Amniotic epithelial cell (primary cell): ENCODE data around the gene LAMTOR2.
"Not testable (repeated sequence)": the region's sequence is repeated elsewhere in the genome, so short reads cannot be mapped to it uniquely, and the experiment has no call there.

Experiments used
- DNase-seq: peaks from one replicate; pipeline ENCODE4 v3.0.0-alpha.2; 2010; ENCODE audit warnings: low read depth

Gene LAMTOR2

DNA sequence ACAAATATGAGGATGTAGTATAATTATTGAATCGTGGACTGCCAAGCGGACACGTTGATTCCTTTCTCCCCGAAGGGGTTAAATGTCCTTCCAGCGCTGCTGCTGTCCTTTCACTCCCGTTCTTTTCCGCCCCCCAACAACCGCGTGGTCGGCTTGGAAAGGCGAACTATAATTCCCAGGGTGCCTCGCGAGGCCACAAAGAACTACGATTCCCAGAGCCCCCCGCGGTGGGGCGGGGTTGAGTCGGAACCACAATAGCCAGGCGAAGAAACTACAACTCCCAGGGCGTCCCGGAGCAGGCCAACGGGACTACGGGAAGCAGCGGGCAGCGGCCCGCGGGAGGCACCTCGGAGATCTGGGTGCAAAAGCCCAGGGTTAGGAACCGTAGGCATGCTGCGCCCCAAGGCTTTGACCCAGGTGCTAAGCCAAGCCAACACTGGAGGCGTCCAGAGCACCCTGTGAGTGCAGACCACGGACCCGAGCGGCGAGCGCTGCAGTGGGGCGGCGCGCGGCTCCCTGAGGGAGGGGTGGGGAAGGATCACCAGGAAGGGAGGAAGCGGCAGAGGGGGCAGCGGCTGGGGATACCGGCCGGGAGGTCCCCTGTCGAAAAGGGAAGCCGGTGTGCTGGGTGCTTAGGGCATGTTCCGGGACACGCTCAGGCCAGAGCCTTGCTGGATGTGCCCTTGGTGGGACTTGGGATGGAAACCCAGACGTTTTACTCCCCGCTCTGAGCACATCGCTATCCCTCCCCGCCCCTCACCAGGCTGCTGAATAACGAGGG is at the start of gene LAMTOR2:
LAMTOR2 (plus strand) TSS at position 283 of the 781 bp plus-strand sequence; CDS start at position 391, 108 bp downstream.
- DNase-seq = peak; percentile 94

DNA sequence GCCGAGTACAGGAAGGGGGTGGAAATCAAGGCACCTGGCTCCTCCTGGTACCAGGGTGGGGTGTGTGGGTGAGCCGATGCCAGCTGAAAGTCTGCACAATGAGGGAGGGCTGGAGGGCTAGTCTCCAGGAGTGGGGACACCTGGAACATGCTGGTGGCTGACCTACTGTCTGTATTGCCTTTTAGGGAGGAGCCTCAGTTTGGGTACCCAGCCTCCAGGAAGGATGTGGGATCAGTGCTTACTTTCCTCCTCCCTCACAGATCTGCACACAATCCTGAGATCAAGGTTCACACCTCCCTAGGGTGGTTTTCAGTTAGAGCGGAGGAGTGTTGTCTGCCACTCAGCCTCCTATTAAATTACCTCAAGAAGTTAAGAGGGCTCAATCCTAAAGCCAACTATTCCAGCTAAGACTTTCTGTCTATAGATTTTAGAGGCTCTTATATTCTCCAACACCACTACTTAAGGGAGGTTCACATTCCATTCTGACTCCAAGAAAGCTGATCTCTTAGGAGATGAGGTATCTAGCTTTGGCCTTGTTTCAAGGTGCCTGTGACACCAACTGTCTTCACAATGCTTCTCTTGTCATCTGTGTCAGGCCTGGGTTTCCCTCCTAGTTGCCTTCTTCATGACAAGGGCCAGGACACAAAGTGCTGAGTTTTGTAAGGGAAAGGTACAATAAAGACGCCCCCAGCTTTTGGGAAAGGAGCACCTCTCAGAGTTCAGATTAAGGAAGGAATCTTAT is 49.6 kb upstream of the LAMTOR2 start:
- DNase-seq = no peak

DNA sequence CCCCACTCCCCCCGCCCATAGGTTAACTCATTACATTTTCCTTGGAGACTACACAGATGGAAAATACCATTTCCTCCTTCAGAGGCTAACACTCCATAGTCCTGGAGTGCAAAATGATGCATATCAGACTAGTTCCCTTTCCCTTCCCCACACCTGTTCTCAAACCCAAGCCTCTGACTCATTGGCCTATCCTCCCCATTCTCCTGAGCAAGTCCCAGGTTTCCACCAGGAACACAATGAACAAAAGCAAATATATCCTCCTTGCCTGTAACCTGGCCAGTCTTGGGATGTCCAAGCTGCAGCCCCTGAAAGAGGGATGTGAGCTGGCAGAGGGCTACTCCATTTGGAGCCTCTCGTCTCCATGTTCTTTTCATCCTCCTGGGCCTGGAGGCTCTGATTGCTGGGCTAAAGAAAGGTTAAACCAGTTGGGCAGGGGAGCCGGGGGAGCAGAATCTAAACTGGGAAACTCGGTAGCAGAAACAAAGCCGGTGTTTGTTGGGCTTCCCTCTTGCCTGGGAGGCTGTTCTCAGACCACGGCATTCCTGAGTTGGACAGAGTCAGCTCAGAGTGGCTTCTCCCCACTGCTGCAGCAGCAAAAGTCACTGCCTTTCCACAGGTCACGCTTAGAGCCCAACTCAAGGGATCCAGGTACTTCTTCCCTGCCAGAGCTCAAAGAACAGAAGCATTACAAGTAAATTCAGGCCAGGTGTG is 47.8 kb upstream of the LAMTOR2 start:
- no peak for DNase-seq

DNA sequence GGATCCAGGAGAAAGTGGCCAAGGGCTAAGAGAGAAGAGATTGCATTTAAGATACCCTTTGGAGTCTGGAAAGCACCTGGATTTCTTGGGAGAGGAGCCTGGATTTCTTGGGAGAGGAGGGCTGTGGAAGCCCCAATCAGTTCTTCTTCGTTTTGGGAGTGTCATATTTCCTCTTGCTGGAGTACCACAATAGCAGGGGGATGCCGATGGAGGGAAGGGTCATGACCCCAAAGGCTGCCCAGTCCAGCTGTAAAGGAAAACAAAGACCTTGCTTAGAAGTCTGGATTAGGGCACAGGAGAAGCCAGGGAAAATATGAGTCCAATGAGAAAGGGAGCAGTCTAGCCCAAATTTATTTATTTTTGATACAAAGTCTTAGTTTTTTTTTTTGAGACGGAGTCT is 45.2 kb upstream of the LAMTOR2 start:
- no peak for DNase-seq

DNA sequence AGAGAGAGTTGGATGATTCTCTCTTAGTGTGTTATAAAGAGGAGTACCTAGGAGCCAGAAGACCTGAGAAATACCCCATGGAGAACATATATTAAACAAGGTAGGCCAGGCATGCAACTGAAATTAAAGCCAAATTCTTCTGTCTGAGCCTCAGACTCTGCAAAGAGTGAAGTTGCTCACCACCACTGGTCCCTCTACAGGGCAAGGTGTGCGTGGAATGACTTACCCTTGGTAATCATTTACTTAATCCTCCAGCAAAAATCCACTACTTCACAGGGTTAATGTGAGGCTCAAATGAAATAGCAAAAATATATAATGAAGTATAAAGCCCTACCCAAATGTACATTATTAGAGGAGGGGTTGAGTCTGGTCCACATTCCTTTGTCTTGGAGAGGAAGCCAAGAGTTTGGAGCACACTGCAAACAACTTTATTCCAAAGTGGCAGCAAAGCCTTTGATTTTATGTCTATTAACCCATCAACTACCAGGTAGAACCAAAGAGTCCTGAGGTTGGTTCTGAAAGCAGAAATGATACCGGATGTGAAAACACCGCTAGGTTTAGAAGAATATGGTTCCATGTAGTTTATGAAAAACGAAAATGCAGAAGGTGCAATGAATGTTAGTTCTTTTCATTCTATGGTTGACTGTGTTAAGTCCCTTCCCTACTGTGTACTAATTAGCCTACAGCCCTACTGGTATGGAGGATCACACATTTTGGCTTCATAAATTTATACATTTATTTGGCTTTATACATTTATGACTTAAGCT is 42.3 kb upstream of the LAMTOR2 start:
- DNase-seq = no peak

DNA sequence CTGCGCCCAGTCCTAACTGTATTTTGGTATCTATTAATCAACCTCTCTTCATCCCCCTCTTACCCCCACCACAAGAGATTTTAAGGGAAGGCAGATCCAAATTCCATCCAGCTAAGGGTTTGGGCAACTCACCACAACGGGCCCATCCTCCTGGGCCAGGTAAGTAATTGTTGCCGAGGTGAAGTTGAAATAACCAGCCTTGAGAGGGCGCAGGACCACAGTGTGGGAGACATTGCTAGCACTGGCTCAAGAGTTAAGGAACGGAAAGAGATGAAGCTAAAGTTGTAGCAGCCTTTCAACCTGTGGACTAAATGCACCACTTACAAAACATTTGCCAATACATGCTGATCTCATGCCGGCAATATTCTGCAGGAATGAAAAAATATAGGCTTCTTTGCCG is 39.8 kb upstream of the LAMTOR2 start:
- no peak for DNase-seq

DNA sequence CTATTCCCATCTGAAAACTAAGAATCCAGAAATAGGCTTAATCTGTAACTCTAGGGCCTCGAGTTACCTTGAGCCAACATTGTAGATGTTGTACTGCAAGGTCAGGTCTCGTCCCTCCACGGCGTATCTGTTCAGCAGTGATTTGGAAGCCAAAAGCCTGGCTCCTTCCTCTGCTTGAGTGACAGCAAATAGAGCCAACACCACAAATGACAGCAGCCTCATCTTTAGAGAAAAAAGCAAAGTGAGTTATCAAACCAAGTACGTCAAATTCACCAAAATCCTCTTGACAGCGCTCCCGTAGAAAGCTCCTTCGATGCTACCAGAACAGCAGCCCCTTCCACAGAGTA is 34.7 kb upstream of the LAMTOR2 start:
- DNase-seq = no peak

DNA sequence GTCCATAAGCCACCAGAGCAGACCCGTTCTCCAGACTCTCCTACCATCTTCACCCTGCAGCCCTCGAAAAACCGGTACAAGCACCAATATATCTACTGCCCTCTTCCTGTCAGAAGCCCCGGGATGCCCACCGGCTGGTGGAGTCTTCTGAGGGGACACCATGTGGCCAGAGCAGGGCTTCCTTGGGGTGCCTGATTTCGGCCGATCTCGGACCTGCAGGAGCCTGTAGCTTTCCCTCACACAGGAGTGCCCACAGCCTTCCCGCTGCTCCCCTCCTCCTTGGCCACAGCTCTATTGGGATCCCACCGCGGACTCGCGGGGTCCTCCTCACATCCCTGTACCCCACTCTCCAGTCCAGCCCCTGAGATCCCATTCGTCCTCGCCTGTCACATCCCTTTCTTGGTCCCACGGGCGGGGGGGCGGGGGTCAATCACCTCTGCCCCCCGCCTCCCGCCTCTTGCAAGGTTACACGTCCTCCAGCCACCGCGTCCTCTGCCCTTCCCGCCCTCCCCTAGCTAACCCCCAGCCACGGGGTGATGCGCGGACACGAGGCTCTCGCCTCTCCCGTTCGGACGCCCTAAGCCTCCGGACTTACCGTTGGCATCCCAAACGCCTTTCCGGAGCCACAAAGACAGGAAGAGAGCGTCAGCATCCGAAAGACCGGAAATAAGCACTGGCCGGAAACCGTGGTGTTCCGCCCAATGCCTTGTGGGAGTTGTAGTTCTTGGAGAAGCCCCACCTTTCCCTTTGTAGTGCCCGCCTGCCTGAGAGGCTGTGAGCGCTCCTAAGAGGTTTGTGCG is 34.1 kb upstream of the LAMTOR2 start, which contains the start of gene SSR2:
SSR2 (minus strand) TSS at position 659 of the 800 bp plus-strand sequence. CDS start 784 bp downstream, outside the sequence.
- DNase-seq = peak; percentile 92

DNA sequence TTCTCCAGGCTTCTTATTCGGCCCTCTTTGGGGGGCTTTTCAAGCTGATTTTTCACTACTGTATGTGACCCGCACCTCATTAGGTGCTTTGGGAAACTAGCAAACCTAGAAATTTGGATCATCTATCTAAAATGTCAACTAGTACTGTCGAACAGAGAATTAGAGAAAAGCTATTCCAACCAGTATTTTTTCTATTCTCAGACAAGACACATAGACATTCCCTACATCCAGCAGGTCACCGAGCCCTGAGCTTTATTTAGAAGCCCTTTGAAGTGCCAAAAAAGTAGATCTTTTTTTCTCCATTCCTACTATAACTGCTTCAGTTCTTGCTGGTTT is 33.5 kb upstream of the LAMTOR2 start:
- no peak for DNase-seq

DNA sequence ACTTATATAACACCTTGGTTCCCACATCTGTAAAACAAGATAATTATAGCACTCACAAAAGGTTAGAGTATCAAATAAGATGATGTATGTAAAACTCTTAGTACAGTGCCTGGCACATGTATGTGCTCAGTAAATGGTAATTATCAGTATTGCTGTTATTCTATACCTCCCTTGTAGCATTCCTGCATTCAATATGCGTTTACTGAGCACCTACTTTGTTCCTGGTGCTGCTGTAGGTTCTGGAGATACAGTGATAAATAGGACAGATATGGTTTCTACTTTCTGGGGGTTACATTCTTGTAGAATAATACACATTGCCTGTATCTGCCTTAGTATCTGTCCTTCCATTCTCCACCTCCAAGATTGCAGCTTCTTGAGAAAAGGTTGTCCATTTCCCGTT is 32.6 kb upstream of the LAMTOR2 start:
- no peak for DNase-seq

DNA sequence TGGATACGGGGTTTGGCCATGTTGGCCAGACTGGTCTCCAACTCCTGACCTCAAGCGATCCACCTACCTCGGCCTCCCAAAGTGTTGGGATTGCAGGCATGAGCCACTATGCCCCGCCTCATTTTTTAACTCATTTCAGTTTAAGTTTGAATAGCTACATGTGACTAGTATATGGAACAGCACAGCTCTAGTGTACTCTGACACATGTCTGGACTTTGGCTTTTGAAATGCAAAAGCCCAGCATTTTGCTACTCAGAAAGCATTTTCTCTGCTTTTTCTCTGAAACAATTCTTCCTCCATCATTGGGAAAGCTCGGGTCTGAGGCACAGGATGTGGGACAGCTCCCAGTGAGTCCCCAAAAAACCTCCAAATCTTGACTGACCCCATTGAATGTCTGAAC is 29.8 kb upstream of the LAMTOR2 start:
- DNase-seq = no peak

DNA sequence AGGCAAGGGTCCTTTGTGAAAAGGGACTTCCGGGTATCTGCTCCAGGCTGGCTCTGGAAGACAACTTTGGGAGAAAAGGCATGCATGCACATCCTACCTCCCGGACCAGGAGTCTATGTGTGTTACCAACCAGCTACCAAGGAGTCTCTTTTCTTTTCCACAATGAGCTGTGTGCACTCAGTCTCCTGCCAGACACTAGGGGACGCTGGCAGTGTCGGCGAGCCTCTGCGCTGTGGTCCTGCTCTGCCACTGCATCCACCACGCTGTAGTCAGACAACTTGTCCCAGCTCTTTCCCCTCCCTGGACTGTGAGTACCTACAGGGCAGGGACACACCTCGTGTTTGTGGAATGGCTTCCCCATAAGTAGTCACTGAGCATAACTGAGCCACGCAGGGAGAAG is 28.7 kb upstream of the LAMTOR2 start:
- DNase-seq = peak; percentile 31

DNA sequence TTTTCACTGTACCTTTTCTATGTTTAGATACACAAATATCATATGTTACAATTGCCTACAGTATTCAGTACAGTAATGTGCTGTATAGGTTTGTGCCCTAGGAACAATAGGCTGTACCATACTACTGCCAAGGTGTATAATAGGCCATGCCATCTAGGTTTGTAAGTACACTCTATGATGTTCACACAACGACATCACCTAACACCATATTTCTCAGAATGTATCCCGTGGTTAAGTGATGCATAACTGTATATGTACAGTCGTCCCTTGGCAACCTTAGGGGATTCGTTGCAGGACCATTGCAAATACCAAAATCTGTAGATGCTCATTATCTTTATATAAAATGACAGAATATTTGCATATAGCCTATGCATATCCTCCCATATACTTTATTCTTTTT is 28.0 kb upstream of the LAMTOR2 start:
- DNase-seq = no peak

DNA sequence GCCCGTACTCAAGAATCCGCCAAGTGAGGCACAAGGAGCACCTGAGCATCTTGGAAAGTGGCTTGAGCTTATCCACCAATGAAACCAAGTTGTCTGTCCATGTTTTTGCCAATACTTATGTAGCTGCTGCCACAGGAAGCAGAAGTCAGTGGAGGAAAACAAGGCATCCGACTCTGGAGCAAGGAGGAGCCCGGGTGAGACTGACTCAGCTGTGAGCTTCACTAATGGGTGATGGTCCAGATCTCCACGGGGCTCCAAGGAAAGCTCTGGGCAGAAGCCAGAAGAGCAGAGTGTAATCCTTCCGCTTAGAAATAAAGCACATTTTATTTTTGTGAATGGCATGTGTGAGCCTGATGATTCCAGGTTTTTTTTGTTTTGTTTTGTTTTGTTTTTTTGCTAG is 21.6 kb upstream of the LAMTOR2 start:
- peak; percentile 23 for DNase-seq

DNA sequence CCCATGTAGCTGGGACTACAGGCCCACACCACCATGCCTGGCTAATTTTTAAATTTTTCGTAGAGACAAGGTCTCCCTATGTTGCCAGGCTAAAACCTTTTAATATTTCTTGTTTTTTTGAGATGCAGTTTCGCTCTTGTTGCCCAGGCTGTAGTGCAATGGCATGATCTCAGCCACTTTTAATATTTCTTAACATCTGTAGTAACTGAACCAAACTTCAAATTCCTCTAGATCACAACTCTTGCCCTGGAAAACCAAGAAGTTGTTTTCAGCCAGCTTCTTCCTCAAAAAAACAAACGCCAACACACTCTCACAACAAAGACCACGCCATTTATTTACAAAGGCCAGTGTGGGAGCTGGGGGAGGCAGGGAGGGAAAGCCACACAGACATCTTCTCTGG is 19.6 kb upstream of the LAMTOR2 start:
- not testable (repeated sequence) for DNase-seq

DNA sequence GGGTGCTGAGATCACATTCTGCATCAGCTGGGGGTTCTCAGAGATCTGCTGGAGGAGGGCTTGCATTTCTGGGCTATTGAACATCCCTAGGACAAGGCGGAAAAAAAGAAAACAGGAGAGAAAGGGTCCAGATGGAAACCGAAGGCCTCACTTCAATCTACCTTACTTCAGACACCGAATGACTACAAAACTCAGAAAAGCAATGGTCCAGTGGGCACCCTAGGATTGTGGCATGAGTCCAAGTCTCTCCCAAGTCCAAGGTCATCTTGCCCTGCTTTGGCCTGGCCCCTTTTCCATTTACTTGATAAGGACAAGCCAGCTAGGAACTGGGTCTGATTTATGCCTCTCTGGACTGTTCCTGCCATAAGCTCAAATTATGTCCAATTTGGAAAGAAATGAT is 11.8 kb upstream of the LAMTOR2 start:
- DNase-seq = no peak

DNA sequence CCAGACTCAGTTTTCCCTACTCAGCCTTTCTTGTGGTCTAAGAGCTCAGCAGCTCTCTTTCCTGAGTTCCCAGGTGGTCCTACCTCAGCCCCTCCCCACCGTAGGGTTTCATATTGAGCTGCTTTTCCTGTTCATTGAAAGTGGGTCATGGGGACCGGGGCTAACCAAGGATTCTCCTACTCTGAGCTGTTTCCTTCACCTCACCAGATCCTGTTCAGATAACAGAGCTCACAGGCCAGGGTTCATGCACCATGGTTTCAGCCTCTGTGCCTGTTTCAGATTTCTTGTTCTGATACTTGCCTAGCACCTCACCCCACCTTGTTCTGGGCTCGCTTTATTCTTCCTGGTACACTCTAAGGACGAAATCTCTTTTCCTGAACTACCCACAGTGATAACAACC is 9.5 kb upstream of the LAMTOR2 start:
- no peak for DNase-seq

DNA sequence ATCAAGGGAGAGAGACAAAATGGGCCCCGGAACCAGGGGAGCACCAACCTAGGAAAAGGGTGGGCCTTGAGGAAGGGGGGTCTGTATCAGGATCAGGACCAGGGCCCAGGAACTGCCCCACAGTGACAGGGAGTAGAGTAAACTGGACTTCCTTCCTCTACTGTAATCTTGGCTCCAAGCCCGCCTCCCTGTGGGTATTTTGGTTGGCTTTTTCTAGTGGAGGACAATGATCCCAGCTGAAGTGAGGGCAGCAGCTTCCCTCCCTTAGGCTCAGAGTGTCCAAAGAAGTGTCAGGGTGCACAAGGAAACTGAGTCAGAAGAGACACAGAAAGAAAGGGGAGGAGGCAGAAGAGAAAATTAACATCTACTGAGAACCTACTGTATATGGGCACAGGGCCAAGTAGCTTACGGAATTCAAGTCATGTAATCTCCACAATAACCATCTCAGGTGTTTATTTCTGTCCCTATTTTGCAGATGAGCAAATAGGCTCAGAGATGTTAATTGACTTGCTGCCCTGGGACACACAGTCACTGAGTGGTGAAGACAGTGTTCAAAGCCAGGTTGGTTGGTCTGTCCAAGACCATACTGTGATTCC is 5.8 kb upstream of the LAMTOR2 start:
- no peak for DNase-seq

DNA sequence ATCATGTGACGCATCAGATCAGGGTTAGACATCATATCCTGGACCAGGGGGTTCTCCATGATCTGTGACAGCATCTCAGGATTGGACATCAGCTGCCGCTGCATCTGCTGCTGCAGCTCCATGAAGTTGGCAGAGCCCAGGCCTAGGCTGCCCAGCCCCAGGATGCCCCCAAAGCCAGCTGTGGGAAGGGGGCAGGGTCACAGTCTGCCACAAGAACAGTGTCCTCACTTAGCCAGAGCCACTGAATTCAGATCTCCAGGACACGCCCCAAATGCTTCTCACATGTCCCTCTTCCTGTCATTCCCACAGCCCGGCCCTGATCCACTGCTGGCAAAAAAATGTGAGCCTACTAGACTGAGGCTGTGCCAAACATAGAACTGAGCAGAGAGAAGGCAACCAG is 4.2 kb upstream of the LAMTOR2 start:
- no peak for DNase-seq

DNA sequence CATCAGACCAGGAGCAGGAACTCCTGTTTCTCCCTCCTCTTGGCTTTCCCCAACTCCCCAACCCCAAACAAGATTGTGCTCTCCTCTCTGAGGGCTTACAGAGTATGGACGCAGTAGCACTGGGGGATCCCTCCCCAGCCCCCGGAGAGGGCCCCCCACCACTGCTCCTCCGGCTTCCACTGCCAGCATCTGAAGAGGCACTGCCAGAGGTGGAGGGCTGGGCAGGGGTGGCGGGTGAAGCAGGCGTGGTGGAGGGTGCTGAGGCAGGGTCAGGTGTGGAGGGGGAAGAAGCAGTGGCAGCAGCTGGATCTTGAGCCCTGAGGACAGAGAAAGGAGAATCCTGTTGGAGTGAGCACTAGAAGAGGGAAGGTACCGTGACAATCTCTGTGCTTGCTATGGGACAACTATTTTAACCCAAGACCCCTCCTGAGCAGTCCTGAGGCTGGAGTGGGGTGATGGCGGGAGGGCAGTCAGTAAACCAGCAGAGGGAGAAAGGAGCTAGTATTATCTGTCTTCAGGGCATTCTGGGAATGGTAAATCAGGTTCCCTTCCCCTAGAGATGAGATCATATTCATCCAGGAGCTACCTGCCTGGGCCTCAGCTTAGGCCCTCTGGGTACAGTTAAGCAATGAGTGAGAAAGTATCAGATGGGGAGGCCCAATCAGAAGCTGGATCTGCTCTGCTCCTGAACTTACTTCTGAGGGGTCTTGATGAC is 3.4 kb upstream of the LAMTOR2 start:
- no peak for DNase-seq
